GM12891 (cell line): ENCODE measurements around the gene B3GALT5.

ENCODE experiments used
- POLR2A ChIP-seq: IDR thresholded peaks from 2 replicates; pipeline ENCODE4 v1.6.1; 2011; ENCODE audit warnings: low read depth, low read length, control low read depth
- POLR2AphosphoS5 ChIP-seq: IDR thresholded peaks from 2 replicates; pipeline ENCODE4 v1.6.1; 2011; ENCODE audit warnings: low read depth, low read length, control low read depth
- SPI1 ChIP-seq: IDR thresholded peaks from 2 replicates; pipeline ENCODE4 v1.6.1; 2011; ENCODE audit warnings: low read depth, low read length, control low read depth
- TAF1 ChIP-seq: IDR thresholded peaks from 2 replicates; pipeline ENCODE4 v1.6.1; 2011; ENCODE audit warnings: low read depth, low read length, control low read depth

- TF ChIP-seq POLR2A: no peak
- TF ChIP-seq TAF1: no peak
- no peak for TF ChIP-seq POLR2AphosphoS5
- TF ChIP-seq SPI1: no peak
These were observed 49.7 kb downstream of the B3GALT5 start for GRCh38 chr21:39662411-39662953.
